Memory B cell (primary cell): ENCODE data around the gene CDC6.
A peak's percentile ranks its signal among the peaks of the same experiment; 100 is the strongest.

Source experiments
- ATAC-seq: fragments of 150-1000 bp; cut with Tn5 transposase; 2 replicates; pipeline ENCODE4 v1.10.0; 2021; ENCODE audit warnings: low read depth, mild to moderate bottlenecking, moderate library complexity
- DNase-seq, 2 donors: peaks; one replicate each; pipeline ENCODE4 v3.0.0; 2022; ENCODE audit warnings: low spot score in 2 of 2
- H3K27ac Mint-ChIP-seq: one replicate; pipeline ENCODE4 v1.8.0; 2022; ENCODE audit warnings: mild to moderate bottlenecking, moderate library complexity, mixed read lengths
- H3K27me3 Mint-ChIP-seq: one replicate; pipeline ENCODE4 v1.8.0; 2022; ENCODE audit warnings: mixed read lengths
- H3K36me3 Mint-ChIP-seq: one replicate; pipeline ENCODE4 v1.8.0; 2022; ENCODE audit warnings: mild to moderate bottlenecking, mixed read lengths
- H3K4me1 Mint-ChIP-seq: one replicate; pipeline ENCODE4 v1.8.0; 2022; ENCODE audit warnings: mixed read lengths
- H3K4me3 Mint-ChIP-seq: one replicate; pipeline ENCODE4 v1.8.0; 2022; ENCODE audit warnings: mild to moderate bottlenecking, moderate library complexity, mixed read lengths
- H3K9me3 Mint-ChIP-seq: one replicate; pipeline ENCODE4 v1.8.0; 2022; ENCODE audit warnings: mixed read lengths

CDC6 gene

GRCh38 chr17:40319651-40320540 is 32.2 kb downstream of the CDC6 start:
- H3K4me1 Mint-ChIP-seq: peaks cover 52% of the 10 kb centered on the region
- no peaks in the 10 kb centered on the region for H3K9me3 Mint-ChIP-seq
- H3K4me3 Mint-ChIP-seq: peak overlapping the region; percentile 86
- no peaks in the 10 kb centered on the region for H3K36me3 Mint-ChIP-seq
- DNase-seq (no peak), ATAC-seq (no peak)
- no peaks in the 10 kb centered on the region for H3K27me3 Mint-ChIP-seq
- H3K27ac Mint-ChIP-seq: peak overlapping the region; percentile 100

DNA sequence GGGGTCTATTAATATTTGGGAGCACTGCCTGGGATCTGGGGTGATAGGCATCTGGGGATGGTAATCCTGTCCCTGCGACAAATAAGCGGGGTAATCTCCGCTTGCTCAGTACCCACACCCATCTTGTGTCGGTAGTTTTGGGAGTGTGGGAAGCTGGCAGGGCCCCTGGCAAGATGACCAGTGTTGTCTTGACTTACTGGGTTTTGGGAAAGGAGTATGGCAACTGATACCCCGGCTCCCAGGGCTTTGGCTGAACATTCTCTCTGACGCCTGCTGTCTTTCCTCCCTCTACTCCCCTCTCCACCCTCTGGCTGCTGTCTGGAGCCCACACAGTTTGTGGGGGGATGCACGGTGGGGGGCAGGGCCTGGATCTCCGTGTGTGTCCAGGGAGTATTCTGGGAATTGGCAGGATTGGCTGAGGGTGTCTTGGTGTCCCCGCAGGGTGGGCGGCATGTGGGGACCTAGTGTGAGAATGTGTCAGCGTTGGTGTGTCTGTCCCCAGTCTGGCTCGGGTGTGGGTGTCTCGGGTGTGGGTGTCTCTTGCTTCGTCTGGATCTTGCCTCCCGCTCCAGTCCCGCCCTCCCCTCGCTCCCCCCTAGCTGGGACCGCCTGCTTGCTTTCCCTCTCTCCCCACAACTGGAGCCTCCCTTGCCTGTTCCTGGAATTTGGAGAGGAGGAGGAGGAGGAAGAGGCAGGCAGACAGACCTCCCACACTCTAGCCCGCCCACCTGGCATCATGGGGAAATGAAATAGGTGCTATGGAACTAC is 33.3 kb downstream of the CDC6 start:
- no peak for ATAC-seq
- Mint-ChIP-seq H3K9me3 (no peaks in the 10 kb centered on the region), H3K4me1 (peaks cover 61% of the 10 kb centered on the region), H3K4me3 (peak overlapping the region; percentile 86), H3K27ac (peak overlapping the region; percentile 100), H3K36me3 (no peaks in the 10 kb centered on the region), H3K27me3 (no peaks in the 10 kb centered on the region)
- DNase-seq: no peak

GRCh38 chr17:40321524-40321929 is 33.8 kb downstream of the CDC6 start:
- Mint-ChIP-seq H3K27me3 (no peaks in the 10 kb centered on the region), H3K36me3 (no peaks in the 10 kb centered on the region), H3K27ac (peak overlapping the region; percentile 100), H3K9me3 (no peaks in the 10 kb centered on the region), H3K4me3 (peak overlapping the region; percentile 86), H3K4me1 (peaks cover 64% of the 10 kb centered on the region)
- DNase-seq: no peak
- no peak for ATAC-seq

- ATAC-seq (no peak), DNase-seq (no peak)
- no peaks in the 10 kb centered on the region for H3K9me3 Mint-ChIP-seq
- H3K27ac Mint-ChIP-seq: peak overlapping the region; percentile 100
- H3K4me3 Mint-ChIP-seq: peak overlapping the region; percentile 86
- no peaks in the 10 kb centered on the region for H3K36me3 Mint-ChIP-seq
- no peaks in the 10 kb centered on the region for H3K27me3 Mint-ChIP-seq
- H3K4me1 Mint-ChIP-seq: peaks cover 66% of the 10 kb centered on the region
Measured at GRCh38 chr17:40321961-40322357, 34.3 kb downstream of the CDC6 start.

DNA sequence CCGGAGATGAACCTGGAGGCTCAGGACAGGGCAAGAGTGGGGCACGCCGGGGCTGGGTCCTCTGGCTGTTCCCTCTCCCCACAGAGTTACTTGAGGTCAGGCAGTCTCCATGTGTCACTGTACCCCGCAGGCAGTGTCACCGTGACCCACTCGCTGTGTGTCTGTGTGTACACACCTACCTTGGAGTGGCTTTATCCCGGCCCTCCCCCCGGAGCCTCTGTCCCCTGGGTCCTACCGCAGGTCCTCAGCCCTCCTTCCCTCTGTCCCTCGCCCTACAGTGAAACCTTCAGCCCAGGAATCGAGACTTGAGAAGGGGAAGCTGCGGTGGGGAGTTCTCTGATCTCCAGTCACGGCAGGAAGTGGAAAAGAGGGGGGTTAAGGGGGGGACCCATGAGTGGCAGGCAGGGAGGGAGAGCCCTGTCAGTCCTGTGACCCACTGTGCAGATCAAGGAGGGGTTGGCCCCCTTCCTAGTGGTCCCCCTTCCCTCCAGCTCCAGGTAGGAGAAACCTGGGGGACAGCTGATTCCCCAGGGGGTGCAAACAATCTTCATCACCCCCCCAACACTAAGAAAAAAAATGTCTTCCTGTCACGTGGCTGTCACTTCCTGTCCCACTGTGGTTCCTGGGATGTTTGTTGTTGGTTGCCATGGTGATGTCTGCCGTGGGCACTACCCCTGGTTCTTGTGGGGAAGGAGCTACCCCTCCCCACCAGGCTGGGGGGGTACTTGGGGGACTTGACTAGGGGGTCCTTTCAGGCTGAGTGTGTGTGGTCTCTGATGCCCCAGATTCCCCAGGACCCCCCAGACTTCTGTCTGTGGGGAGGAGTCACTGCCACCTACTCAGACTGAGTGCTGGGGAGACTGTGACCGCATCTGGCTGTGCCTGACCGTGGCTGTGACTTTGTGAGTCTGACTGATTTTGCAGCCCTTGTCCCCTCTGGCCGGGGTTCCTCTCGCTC is 35.0 kb downstream of the CDC6 start:
- H3K36me3 Mint-ChIP-seq: no peaks in the 10 kb centered on the region
- peak; percentile 91 to 96 for DNase-seq
- H3K9me3 Mint-ChIP-seq: no peaks in the 10 kb centered on the region
- peak overlapping the region; percentile 100 for H3K27ac Mint-ChIP-seq
- no peaks in the 10 kb centered on the region for H3K27me3 Mint-ChIP-seq
- peak; percentile 40 for ATAC-seq
- H3K4me1 Mint-ChIP-seq: peaks cover 68% of the 10 kb centered on the region
- H3K4me3 Mint-ChIP-seq: peak overlapping the region; percentile 86

DNA sequence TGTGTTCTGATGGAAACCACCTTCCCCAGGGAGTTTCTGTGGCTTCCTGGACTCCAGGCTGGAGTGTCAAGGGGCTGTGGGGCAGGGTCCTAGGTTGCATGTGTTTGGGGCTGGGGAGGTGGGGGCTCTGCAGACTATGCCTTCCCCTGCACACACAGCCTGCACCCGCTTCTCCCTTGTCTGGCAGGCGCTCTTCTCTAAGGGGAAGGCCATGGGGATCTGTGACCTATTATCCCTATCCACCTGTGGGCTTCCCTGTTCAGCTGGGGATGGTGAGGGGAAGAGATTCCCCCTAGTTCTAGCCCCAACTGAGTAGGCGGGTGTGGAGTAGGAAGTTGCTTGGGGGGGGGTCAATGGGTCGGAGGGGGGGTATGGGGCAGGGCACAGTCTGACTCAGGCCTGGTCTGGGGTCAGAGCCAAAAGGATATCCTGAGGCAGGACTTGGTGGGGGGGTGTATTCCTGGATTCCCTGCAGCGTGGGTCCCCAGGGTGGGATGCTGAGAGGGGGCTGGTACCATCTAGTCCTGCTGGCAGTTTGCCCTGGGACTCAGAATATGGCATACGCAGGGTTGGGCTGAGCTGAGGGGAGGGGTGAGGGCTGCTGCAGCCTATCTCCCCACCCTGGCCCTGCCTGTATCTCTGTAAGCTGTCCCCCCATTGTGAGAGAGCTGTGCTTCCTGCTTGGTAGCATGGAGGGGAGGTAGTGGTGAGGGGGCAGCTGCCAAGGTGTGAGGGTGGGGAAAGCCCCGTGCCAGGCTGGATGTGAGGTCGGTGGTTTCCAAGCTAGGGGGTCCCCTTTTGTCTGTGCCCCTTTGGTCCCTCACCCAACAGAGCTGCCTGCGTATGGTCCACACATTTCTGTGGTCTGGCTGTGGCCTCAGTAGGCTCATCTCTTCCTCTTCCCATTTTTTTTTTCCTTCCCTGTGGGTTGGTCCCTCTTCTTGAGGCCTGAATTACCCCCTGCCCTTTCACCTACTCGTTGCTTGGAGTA is 36.0 kb downstream of the CDC6 start:
- Mint-ChIP-seq H3K27ac (peak overlapping the region; percentile 100), H3K27me3 (no peaks in the 10 kb centered on the region), H3K36me3 (no peaks in the 10 kb centered on the region), H3K4me1 (peaks cover 74% of the 10 kb centered on the region), H3K9me3 (no peaks in the 10 kb centered on the region), H3K4me3 (peak overlapping the region; percentile 86)
- peak; percentile 77 to 89 for DNase-seq
- peak; percentile 43 for ATAC-seq

GRCh38 chr17:40325156-40326013 is 37.7 kb downstream of the CDC6 start:
- Mint-ChIP-seq H3K4me3 (peak overlapping the region; percentile 86), H3K4me1 (peaks cover 69% of the 10 kb centered on the region), H3K27me3 (no peaks in the 10 kb centered on the region), H3K9me3 (no peaks in the 10 kb centered on the region), H3K27ac (peak overlapping the region; percentile 100), H3K36me3 (peaks cover 2% of the 10 kb centered on the region)
- peak in 1 of 2 donors; percentile 65 for DNase-seq
- ATAC-seq: peak; percentile 13

- Mint-ChIP-seq H3K9me3 (no peaks in the 10 kb centered on the region), H3K27ac (peak overlapping the region; percentile 100), H3K36me3 (peaks cover 4% of the 10 kb centered on the region), H3K27me3 (no peaks in the 10 kb centered on the region), H3K4me1 (peaks cover 67% of the 10 kb centered on the region), H3K4me3 (peak overlapping the region; percentile 86)
- DNase-seq (peak in 1 of 2 donors; percentile 72), ATAC-seq (peak; percentile 31)
Measured at GRCh38 chr17:40326014-40326831, 38.5 kb downstream of the CDC6 start.

GRCh38 chr17:40326832-40327199 is 39.1 kb downstream of the CDC6 start:
- H3K4me3 Mint-ChIP-seq: peak overlapping the region; percentile 86
- DNase-seq (no peak), ATAC-seq (no peak)
- peak overlapping the region; percentile 100 for H3K27ac Mint-ChIP-seq
- H3K4me1 Mint-ChIP-seq: peaks cover 65% of the 10 kb centered on the region
- no peaks in the 10 kb centered on the region for H3K9me3 Mint-ChIP-seq
- no peaks in the 10 kb centered on the region for H3K27me3 Mint-ChIP-seq
- H3K36me3 Mint-ChIP-seq: peaks cover 5% of the 10 kb centered on the region

GRCh38 chr17:40327244-40327729 is 39.6 kb downstream of the CDC6 start:
- H3K4me3 Mint-ChIP-seq: peak overlapping the region; percentile 86
- no peaks in the 10 kb centered on the region for H3K9me3 Mint-ChIP-seq
- DNase-seq (no peak), ATAC-seq (no peak)
- H3K27me3 Mint-ChIP-seq: no peaks in the 10 kb centered on the region
- peak overlapping the region; percentile 100 for H3K27ac Mint-ChIP-seq
- H3K4me1 Mint-ChIP-seq: peaks cover 66% of the 10 kb centered on the region
- peaks cover 5% of the 10 kb centered on the region for H3K36me3 Mint-ChIP-seq

- peak overlapping the region; percentile 86 for H3K4me3 Mint-ChIP-seq
- no peaks in the 10 kb centered on the region for H3K9me3 Mint-ChIP-seq
- DNase-seq (no peak), ATAC-seq (no peak)
- H3K36me3 Mint-ChIP-seq: peaks cover 9% of the 10 kb centered on the region
- peak overlapping the region; percentile 100 for H3K27ac Mint-ChIP-seq
- H3K4me1 Mint-ChIP-seq: peaks cover 71% of the 10 kb centered on the region
- no peaks in the 10 kb centered on the region for H3K27me3 Mint-ChIP-seq
Measured at GRCh38 chr17:40327735-40328385, 40.2 kb downstream of the CDC6 start.
